Skeletal muscle tissue (tissue), 4 donors: Measurements from ENCODE around the gene EIF3D. TPM values are rescaled to one million over a fixed set of nuclear protein-coding genes. Genes with fewer than 3 reads are reported as not detected.

ENCODE experiments used
- H3K27ac ChIP-seq: one replicate; pipeline ENCODE4 v1.7.0; 2013; ENCODE audit warnings: mild to moderate bottlenecking, low read depth, low read length, inconsistent platforms
- H3K27me3 ChIP-seq, 3 donors: one replicate each; pipeline ENCODE4 v1.7.0; 2013; ENCODE audit warnings: low read length in 3 of 3; ENCODE audit not compliant: control insufficient read depth in 3 of 3, insufficient read depth in 3 of 3
- H3K36me3 ChIP-seq, 3 donors: one replicate each; pipeline ENCODE4 v1.7.0; 2013; ENCODE audit warnings: low read length in 3 of 3; ENCODE audit not compliant: control insufficient read depth in 3 of 3, insufficient read depth in 3 of 3
- H3K4me1 ChIP-seq, 3 donors: one replicate each; pipeline ENCODE4 v1.7.0; 2013; ENCODE audit warnings: low read length in 3 of 3, mild to moderate bottlenecking in 3 of 3; ENCODE audit not compliant: control insufficient read depth in 3 of 3, insufficient read depth in 3 of 3
- H3K4me3 ChIP-seq, 3 donors: one replicate each; pipeline ENCODE4 v1.7.0; 2013; ENCODE audit warnings: low read length in 3 of 3
- H3K9ac ChIP-seq, 3 donors: one replicate each; pipeline ENCODE4 v1.7.0; 2013; ENCODE audit warnings: low read length in 3 of 3, mild to moderate bottlenecking in 3 of 3, moderate library complexity in 2 of 3, low read depth in 1 of 3
- H3K9me3 ChIP-seq, 3 donors: one replicate each; pipeline ENCODE4 v1.7.0; 2013; ENCODE audit warnings: low read length in 3 of 3; ENCODE audit not compliant: control insufficient read depth in 3 of 3
- total RNA-seq: library from RNA; depleted of rRNA; stranded (reverse); fragments of >200 nt; gene quantifications from one replicate; pipeline ENCODE4 v1.2.3, GENCODE V29; 2014
- donor health status: Osteomylitis.

The EIF3D gene
- total RNA-seq, 1 donor from 2014 or later, result 294 TPM

- Histone ChIP-seq H3K9me3 (no peaks in the 10 kb centered on the region), H3K4me1 (peaks cover 49 to 59% (median 50%) of the 10 kb centered on the region in 3 donors), H3K4me3 (peak overlapping the region in 1 of 3 donors; percentile 13), H3K27me3 (no peaks in the 10 kb centered on the region), H3K36me3 (peaks cover 36 to 41% (median 37%) of the 10 kb centered on the region in 3 donors), H3K9ac (peak overlapping the region in 2 of 3 donors; percentile 33 to 71), H3K27ac (peak overlapping the region; percentile 28)
Observed at GRCh38 chr22:36470162-36470993, 58.6 kb downstream of the EIF3D start.

DNA sequence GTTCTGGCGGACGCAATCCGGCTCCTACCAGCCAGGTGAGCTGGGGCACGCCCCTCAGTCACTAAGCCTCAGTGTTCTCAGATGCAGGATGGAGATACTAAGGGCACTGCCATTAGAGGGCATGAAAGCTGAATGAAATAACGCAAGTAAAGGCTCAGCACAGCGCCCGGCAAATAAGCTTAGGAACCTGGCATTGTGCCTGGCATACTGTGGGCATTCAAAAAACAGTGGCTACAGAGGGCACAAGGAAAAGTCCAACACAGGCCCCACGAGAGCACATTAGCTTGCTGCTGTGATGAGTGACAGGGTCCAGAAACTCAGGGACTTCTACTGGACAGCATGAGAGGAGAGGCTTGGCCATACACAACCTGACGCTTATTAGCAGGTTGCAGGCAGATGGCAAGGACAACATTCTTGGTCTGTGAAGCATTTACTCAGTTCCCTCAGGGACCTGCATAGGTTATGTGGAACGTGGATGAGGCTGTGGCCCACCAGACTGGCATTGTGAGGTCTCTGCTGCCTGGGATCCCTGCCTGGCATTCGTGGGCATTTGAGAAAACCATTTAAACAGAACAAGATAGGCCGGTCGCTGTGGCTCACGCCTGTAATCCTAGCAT is 59.8 kb downstream of the EIF3D start:
- Histone ChIP-seq H3K9ac (peak overlapping the region; percentile 20 to 60 (median 47)), H3K27ac (peak overlapping the region; percentile 28), H3K4me3 (no peak overlapping the region), H3K9me3 (no peaks in the 10 kb centered on the region), H3K36me3 (peaks cover 27 to 31% (median 28%) of the 10 kb centered on the region in 3 donors), H3K4me1 (peaks cover 58 to 68% (median 60%) of the 10 kb centered on the region in 3 donors), H3K27me3 (no peaks in the 10 kb centered on the region)

GRCh38 chr22:36467946-36468345 is 61.0 kb downstream of the EIF3D start:
- Histone ChIP-seq H3K27ac (peak overlapping the region; percentile 98), H3K9me3 (no peaks in the 10 kb centered on the region), H3K27me3 (no peaks in the 10 kb centered on the region), H3K4me3 (peak overlapping the region in 1 of 3 donors; percentile 34), H3K36me3 (peaks cover 18 to 22% (median 19%) of the 10 kb centered on the region in 3 donors), H3K4me1 (peaks cover 66 to 77% (median 69%) of the 10 kb centered on the region in 3 donors), H3K9ac (peak overlapping the region; percentile 57 to 70 (median 66))

GRCh38 chr22:36467042-36467810 is 61.7 kb downstream of the EIF3D start:
- H3K27me3 ChIP-seq, result no peaks in the 10 kb centered on the region
- H3K4me3 ChIP-seq, result no peak overlapping the region
- H3K9me3 ChIP-seq, result no peaks in the 10 kb centered on the region
- H3K9ac ChIP-seq, result peak overlapping the region; percentile 66 to 82 (median 81)
- peaks cover 70 to 80% (median 73%) of the 10 kb centered on the region in 3 donors for H3K4me1 ChIP-seq
- peaks cover 13 to 17% (median 14%) of the 10 kb centered on the region in 3 donors for H3K36me3 ChIP-seq
- H3K27ac ChIP-seq, result peak overlapping the region; percentile 98

- Histone ChIP-seq H3K36me3 (peaks cover 6 to 12% (median 11%) of the 10 kb centered on the region in 3 donors), H3K9me3 (no peaks in the 10 kb centered on the region), H3K9ac (peak overlapping the region; percentile 67 to 82 (median 81)), H3K27ac (peak overlapping the region; percentile 98), H3K4me1 (peaks cover 79 to 90% (median 82%) of the 10 kb centered on the region in 3 donors), H3K27me3 (no peaks in the 10 kb centered on the region), H3K4me3 (no peak overlapping the region)
Observed at GRCh38 chr22:36466258-36466657, 62.7 kb downstream of the EIF3D start.

DNA sequence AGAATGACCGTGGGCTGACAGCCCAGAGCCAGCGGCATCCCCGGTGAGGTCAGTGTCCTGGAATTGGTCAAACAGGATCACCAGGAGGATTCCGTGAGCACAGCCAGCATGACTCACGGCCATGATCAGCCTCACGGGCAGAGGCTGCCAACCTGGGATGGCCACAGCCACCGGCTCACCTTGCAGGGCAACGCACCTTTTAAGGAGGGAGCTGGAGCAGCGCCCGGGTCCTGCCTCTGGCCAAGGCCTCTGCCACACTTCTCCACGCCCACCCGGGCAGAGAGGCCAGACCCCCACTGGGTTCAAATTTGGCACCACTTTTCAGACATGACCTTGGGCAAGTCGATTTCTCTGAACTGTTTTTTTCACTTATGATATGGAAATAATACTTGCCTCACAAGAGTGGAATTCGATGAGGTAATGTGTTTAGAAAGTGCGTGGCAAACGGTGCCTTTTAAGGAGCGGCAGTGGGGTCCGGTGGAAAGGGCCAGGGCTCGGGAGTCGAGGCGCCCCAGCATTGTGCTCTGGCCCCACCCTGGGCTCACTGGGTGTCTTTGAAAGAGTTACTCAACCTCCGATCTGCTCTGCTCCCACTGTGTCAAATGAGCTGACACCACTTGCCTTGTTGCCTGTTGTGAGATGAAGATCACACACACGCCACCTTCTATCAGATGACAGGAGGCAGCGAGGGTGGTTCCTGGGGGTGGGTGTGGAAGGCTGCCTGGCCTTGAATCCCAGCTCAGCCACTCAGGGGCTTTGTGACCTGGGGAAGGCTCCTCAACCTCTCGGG is 63.5 kb downstream of the EIF3D start:
- H3K36me3 ChIP-seq, result peaks cover 0 to 6% (median 5%) of the 10 kb centered on the region in 3 donors
- peak overlapping the region; percentile 98 for H3K27ac ChIP-seq
- H3K4me1 ChIP-seq, result peaks cover 78 to 86% (median 80%) of the 10 kb centered on the region in 3 donors
- H3K4me3 ChIP-seq, result peak overlapping the region in 2 of 3 donors; percentile 2 to 45
- no peaks in the 10 kb centered on the region for H3K27me3 ChIP-seq
- peak overlapping the region; percentile 67 to 82 (median 81) for H3K9ac ChIP-seq
- H3K9me3 ChIP-seq, result no peaks in the 10 kb centered on the region

GRCh38 chr22:36464715-36465231 is 64.2 kb downstream of the EIF3D start:
- H3K36me3 ChIP-seq, result peaks cover 0 to 6% (median 3%) of the 10 kb centered on the region in 3 donors
- peak overlapping the region in 2 of 3 donors; percentile 2 to 49 for H3K4me3 ChIP-seq
- no peaks in the 10 kb centered on the region for H3K9me3 ChIP-seq
- H3K9ac ChIP-seq, result peak overlapping the region; percentile 67 to 82 (median 81)
- peaks cover 72 to 80% (median 75%) of the 10 kb centered on the region in 3 donors for H3K4me1 ChIP-seq
- H3K27me3 ChIP-seq, result no peaks in the 10 kb centered on the region
- H3K27ac ChIP-seq, result peak overlapping the region; percentile 98

DNA sequence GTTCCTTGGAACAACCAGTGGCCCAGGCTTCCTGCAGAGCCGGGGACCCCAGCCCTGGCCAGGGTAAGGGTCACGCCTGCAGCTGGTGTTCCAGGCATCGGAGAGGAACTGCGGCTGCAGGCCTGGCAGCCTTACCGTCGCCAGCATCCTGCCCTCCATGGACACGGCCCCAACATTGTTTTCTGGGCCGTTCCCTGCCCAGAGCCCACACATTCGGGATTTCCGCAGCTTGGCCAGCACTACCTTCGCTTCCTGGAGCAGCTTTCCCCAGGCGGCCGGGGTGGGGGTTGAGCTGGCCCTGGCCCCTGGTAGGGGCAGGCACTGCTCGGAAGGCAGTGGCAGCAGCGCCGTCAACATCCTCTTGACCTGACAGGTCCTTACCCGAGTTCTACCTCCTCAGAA is 65.2 kb downstream of the EIF3D start:
- H3K4me3 ChIP-seq, result peak overlapping the region in 1 of 3 donors; percentile 13
- peak overlapping the region; percentile 98 for H3K27ac ChIP-seq
- no peaks in the 10 kb centered on the region for H3K9me3 ChIP-seq
- peaks cover 0 to 6% (median 3%) of the 10 kb centered on the region in 3 donors for H3K36me3 ChIP-seq
- H3K27me3 ChIP-seq, result no peaks in the 10 kb centered on the region
- H3K9ac ChIP-seq, result peak overlapping the region; percentile 54 to 71 (median 68)
- peaks cover 67 to 72% (median 69%) of the 10 kb centered on the region in 3 donors for H3K4me1 ChIP-seq
